SU-DHL-6 (cell line): Measurements from ENCODE around the gene ANO10.

ENCODE experiments used
- EZH2phosphoT487 ChIP-seq: fragments of 200-600 bp; sonication (generic), shearing (Covaris generic); conservative IDR thresholded peaks from 2 replicates; pipeline ENCODE4 v1.6.1; 2018; ENCODE audit warnings: mild to moderate bottlenecking, antibody characterized with exemption, low read length, moderate library complexity, mixed read lengths
- TF ChIP-seq, protein P1 (sequence below): fragments of 200-600 bp; sonication (generic); IDR thresholded peaks from one replicate; pipeline ENCODE4 v1.5.1; 2017; ENCODE audit warnings: antibody characterized with exemption, mild to moderate bottlenecking, low read length, moderate library complexity; ENCODE audit not compliant: insufficient read depth, poor library complexity, severe bottlenecking

DNA sequence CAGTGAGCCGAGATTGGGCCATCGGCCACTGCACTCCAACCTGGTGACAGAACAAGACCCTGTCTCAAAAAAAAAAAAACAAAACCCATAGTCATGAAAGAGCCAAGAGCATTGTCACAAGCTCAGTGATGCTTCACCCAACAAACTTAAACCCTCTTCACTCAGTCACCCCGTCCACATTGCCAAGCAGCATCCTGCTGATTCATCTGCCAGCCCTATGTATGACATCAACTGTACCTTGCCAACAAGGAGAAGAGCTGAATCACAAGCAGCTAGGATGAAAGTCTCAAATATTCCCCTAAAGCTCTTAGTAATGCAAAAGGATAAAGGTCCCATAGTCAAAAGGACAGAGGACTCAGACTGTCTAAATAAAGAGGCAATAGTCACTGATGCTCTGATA is 90.0 kb downstream of the ANO10 start:
- TF ChIP-seq, protein P1, sequence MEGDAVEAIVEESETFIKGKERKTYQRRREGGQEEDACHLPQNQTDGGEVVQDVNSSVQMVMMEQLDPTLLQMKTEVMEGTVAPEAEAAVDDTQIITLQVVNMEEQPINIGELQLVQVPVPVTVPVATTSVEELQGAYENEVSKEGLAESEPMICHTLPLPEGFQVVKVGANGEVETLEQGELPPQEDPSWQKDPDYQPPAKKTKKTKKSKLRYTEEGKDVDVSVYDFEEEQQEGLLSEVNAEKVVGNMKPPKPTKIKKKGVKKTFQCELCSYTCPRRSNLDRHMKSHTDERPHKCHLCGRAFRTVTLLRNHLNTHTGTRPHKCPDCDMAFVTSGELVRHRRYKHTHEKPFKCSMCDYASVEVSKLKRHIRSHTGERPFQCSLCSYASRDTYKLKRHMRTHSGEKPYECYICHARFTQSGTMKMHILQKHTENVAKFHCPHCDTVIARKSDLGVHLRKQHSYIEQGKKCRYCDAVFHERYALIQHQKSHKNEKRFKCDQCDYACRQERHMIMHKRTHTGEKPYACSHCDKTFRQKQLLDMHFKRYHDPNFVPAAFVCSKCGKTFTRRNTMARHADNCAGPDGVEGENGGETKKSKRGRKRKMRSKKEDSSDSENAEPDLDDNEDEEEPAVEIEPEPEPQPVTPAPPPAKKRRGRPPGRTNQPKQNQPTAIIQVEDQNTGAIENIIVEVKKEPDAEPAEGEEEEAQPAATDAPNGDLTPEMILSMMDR = no peak
- TF ChIP-seq EZH2phosphoT487 = no peak
